ENCODE results near the gene RBM33.

GRCh38 chr7:155722118-155722517 lies 77.7 kb downstream of the RBM33 start:
- no peak for TF ChIP-seq POLR2A (IDR thresholded peaks at IDR 0.05; ENCODE audit: low read length)
- TF ChIP-seq GATA1 (IDR thresholded peaks at IDR 0.05; ENCODE audit: low read depth, low read length): no peak
